Skeletal muscle cell (primary cell): Measurements from ENCODE around the gene DDX51.
"Not testable (repeated sequence)": the region's sequence is repeated elsewhere in the genome, so short reads cannot be mapped to it uniquely, and the experiment has no call there.

Experiments
- DNase-seq: peaks from one replicate; pipeline ENCODE4 v3.0.0-alpha.2; 2010; ENCODE audit warnings: low read depth
- H3K4me3 ChIP-seq: 2 replicates; pipeline ENCODE4 v1.5.1; 2011; ENCODE audit warnings: low read depth, mild to moderate bottlenecking, control low read depth, low read length, moderate library complexity

The DDX51 gene

GRCh38 chr12:132158677-132159554, 14.8 kb upstream of the DDX51 start:
- no peak overlapping the region for H3K4me3 ChIP-seq
- no peak for DNase-seq

- no peak overlapping the region for H3K4me3 ChIP-seq
- DNase-seq, result no peak
These were observed 13.8 kb upstream of the DDX51 start for GRCh38 chr12:132157733-132158409.

- DNase-seq, result no peak
- H3K4me3 ChIP-seq, result no peak overlapping the region
These were observed 12.6 kb upstream of the DDX51 start for GRCh38 chr12:132156573-132157325.

GRCh38 chr12:132155771-132156572, 11.9 kb upstream of the DDX51 start:
- H3K4me3 ChIP-seq, result no peak overlapping the region
- DNase-seq, result no peak

GRCh38 chr12:132154941-132155770, 11.0 kb upstream of the DDX51 start:
- no peak overlapping the region for H3K4me3 ChIP-seq
- DNase-seq, result no peak

- H3K4me3 ChIP-seq, result no peak overlapping the region
- no peak for DNase-seq
These were observed 10.2 kb upstream of the DDX51 start for GRCh38 chr12:132154341-132154761.

- DNase-seq, result peak; percentile 32
- no peak overlapping the region for H3K4me3 ChIP-seq
These were observed 9.6 kb upstream of the DDX51 start for GRCh38 chr12:132153501-132154340.

GRCh38 chr12:132152953-132153352, 8.8 kb upstream of the DDX51 start:
- H3K4me3 ChIP-seq, result no peak overlapping the region
- DNase-seq, result no peak

- no peak overlapping the region for H3K4me3 ChIP-seq
- no peak for DNase-seq
These were observed 8.3 kb upstream of the DDX51 start for GRCh38 chr12:132152411-132152821.

- no peak for DNase-seq
- no peak overlapping the region for H3K4me3 ChIP-seq
These were observed 7.8 kb upstream of the DDX51 start for GRCh38 chr12:132151766-132152410.

- DNase-seq, result no peak
- no peak overlapping the region for H3K4me3 ChIP-seq
These were observed 7.1 kb upstream of the DDX51 start for GRCh38 chr12:132151145-132151765.

GRCh38 chr12:132150780-132151144, 6.6 kb upstream of the DDX51 start:
- H3K4me3 ChIP-seq, result no peak overlapping the region
- DNase-seq, result no peak

- not testable (repeated sequence) for H3K4me3 ChIP-seq, DNase-seq
These were observed 5.4 kb upstream of the DDX51 start for GRCh38 chr12:132149526-132149925.

GRCh38 chr12:132148368-132149045, 4.4 kb upstream of the DDX51 start:
- no peak overlapping the region for H3K4me3 ChIP-seq
- no peak for DNase-seq

- DNase-seq, result no peak
- no peak overlapping the region for H3K4me3 ChIP-seq
These were observed 3.6 kb upstream of the DDX51 start for GRCh38 chr12:132147423-132148367.
